ENCODE measurements around the gene PEA15. TPM values are rescaled to one million over a fixed set of nuclear protein-coding genes. Genes with fewer than 3 reads are reported as not detected.

Gene PEA15
- total and polyA plus RNA-seq, 9 of the 15 experiments (the other 6 are each of a cell fraction or from before 2014, with no cell fraction given) = 8.2 to 175 (median 35.4) TPM

- TF ChIP-seq GATAD2B (IDR thresholded peaks at IDR 0.05; ENCODE audit: borderline replicate concordance) (0 out of 2 replicates have a peak, but pooled peaks have one; percentile 18), ZNF696 (CRISPR knock-in tag; conservative IDR thresholded peaks at IDR 0.05) (no peak), ELF4 (CRISPR knock-in tag; IDR thresholded peaks at IDR 0.05) (no peak; the same call in 1 of the 2 replicates), E4F1 (CRISPR knock-in tag; IDR thresholded peaks at IDR 0.05; ENCODE audit: borderline replicate concordance) (peak; percentile 98), SIRT6 (IDR thresholded peaks at IDR 0.05; ENCODE audit: low read depth, low read length) (no peak), PHF8 (IDR thresholded peaks at IDR 0.05; ENCODE audit: borderline replicate concordance, low read length) (peak; percentile 98), ELK1 (CRISPR knock-in tag; IDR thresholded peaks at IDR 0.05) (no peak), ZNF324 (CRISPR knock-in tag; IDR thresholded peaks at IDR 0.05) (no peak), MTF1 (CRISPR knock-in tag; IDR thresholded peaks at IDR 0.05; ENCODE audit: borderline replicate concordance) (no peak), CBX5 (IDR thresholded peaks at IDR 0.05; ENCODE audit: borderline replicate concordance, low read depth) (0 out of 2 replicates have a peak, but pooled peaks have one; percentile 10), ZNF561 (CRISPR knock-in tag; conservative IDR thresholded peaks at IDR 0.05) (no peak), BCL6 (CRISPR knock-in tag; IDR thresholded peaks at IDR 0.05) (no peak), NFXL1 (CRISPR knock-in tag; IDR thresholded peaks at IDR 0.05) (no peak), CBFB (CRISPR knock-in tag; IDR thresholded peaks at IDR 0.05) (peak; percentile 84), ZKSCAN1 (IDR thresholded peaks at IDR 0.05; ENCODE audit: low read depth, low read length) (no peak; the same call in 1 of the 2 replicates), GABPB2 (CRISPR knock-in tag; conservative IDR thresholded peaks at IDR 0.05) (no peak), TRIM28 (IDR thresholded peaks at IDR 0.05) (no peak), IRF9 (tag; IDR thresholded peaks at IDR 0.05) (no peak), ZBTB9 (CRISPR knock-in tag; IDR thresholded peaks at IDR 0.05) (peak; percentile 86), CCNT2 (IDR thresholded peaks at IDR 0.05; ENCODE audit: borderline replicate concordance, extremely low read depth, insufficient read length, low read depth, low read length) (peak; percentile 78), FOXM1 (IDR thresholded peaks at IDR 0.05; ENCODE audit: low read depth) (peak; percentile 66; the same call in 1 of the 2 replicates), FOXM1 (CRISPR knock-in tag; IDR thresholded peaks at IDR 0.05; ENCODE audit: low read depth) (peak; percentile 80; the same call in 1 of the 2 replicates)
Measured at GRCh38 chr1:160261893-160262794, 57.0 kb downstream of the PEA15 start, which contains the start of gene DCAF8 (continued).
